HG03095 (cell line): ENCODE measurements around the gene GET4.
A peak's percentile ranks its signal among the peaks of the same experiment; 100 is the strongest.

Experiments used
- ATAC-seq: cut with Tn5 transposase; IDR thresholded peaks from one replicate; pipeline ENCODE4 v1.9.1; 2021; ENCODE audit warnings: moderate library complexity; ENCODE audit not compliant: unreplicated experiment

GET4 gene

GRCh38 chr7:898460-898854 is 22.1 kb downstream of the GET4 start:
- no peak for ATAC-seq

GRCh38 chr7:898855-899681 is 22.7 kb downstream of the GET4 start:
- no peak for ATAC-seq

GRCh38 chr7:899806-900205 is 23.5 kb downstream of the GET4 start:
- ATAC-seq = no peak

GRCh38 chr7:900331-901040 is 24.1 kb downstream of the GET4 start:
- no peak for ATAC-seq

GRCh38 chr7:901041-901387 is 24.7 kb downstream of the GET4 start:
- ATAC-seq = no peak

GRCh38 chr7:901388-902154 is 25.2 kb downstream of the GET4 start:
- ATAC-seq = no peak

- no peak for ATAC-seq
These were observed 26.6 kb downstream of the GET4 start for GRCh38 chr7:902996-903395.

- ATAC-seq = no peak
These were observed 27.8 kb downstream of the GET4 start for GRCh38 chr7:903921-904755.

- no peak for ATAC-seq
These were observed 28.5 kb downstream of the GET4 start for GRCh38 chr7:904847-905246.

- no peak for ATAC-seq
These were observed 30.4 kb downstream of the GET4 start for GRCh38 chr7:906776-907157.

GRCh38 chr7:907158-907980 is 31.0 kb downstream of the GET4 start:
- no peak for ATAC-seq

- no peak for ATAC-seq
These were observed 31.8 kb downstream of the GET4 start for GRCh38 chr7:908159-908581.

GRCh38 chr7:908591-909357 is 32.4 kb downstream of the GET4 start:
- ATAC-seq = peak; percentile 64

GRCh38 chr7:909358-910329 is 33.3 kb downstream of the GET4 start:
- ATAC-seq = no peak

GRCh38 chr7:910441-910861 is 34.1 kb downstream of the GET4 start:
- no peak for ATAC-seq

- no peak for ATAC-seq
These were observed 34.6 kb downstream of the GET4 start for GRCh38 chr7:910931-911431.

GRCh38 chr7:911791-912480 is 35.6 kb downstream of the GET4 start:
- ATAC-seq = no peak
